ENCODE results near the gene TBXAS1. TPM values are rescaled to one million over a fixed set of nuclear protein-coding genes. Genes with fewer than 3 reads are reported as not detected.

The TBXAS1 gene
- total RNA-seq, 2 experiments from 2014 or later = 0.86 TPM; not detected in 1

DNA sequence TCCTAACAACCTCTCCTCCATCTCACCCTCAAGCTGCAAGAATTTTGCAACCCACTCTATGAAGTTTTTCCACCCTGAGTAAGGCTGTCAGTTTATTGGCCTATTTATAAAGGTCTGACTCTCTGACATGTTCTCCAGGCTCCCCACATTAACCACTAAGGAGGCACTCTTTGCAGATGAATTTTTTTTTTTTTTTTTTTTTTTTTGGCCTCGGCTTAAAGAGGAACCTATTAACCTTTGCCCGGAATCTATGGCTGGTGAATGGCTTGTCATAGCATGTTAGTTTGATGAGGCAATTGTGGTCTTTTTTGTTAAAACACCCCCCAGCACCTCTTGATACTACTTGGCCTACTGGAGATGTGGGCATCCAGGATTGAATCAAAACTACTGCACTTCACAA is 57.1 kb downstream of the TBXAS1 start:
- ChIA-PET POLR2A (interaction anchor here (0.6 kb wide), 1 partner anchor 688 kb away, joined by 3 read pairs; no protein-coding TSS in a partner anchor), CTCF (ENCODE audit: unreplicated experiment) (no interaction called here)
- H2AFZ ChIP-seq (ENCODE audit: low read length) = no peak overlapping the region
- H3K4me2 ChIP-seq (ENCODE audit: low read length) = no peak overlapping the region
- no peaks in the 10 kb centered on the region for H3K4me1 ChIP-seq (ENCODE audit: insufficient read depth, low read length, poor library complexity, severe bottlenecking)
- DNase-seq (ENCODE audit: low spot score) = no peak
- no peaks in the 10 kb centered on the region for H3K79me2 ChIP-seq (ENCODE audit: insufficient read depth, low read depth, low read length)
- TF ChIP-seq EZH2phosphoT487 (IDR thresholded peaks at IDR 0.05; ENCODE audit: borderline replicate concordance, low read depth, low read length) = no peak
- TF ChIP-seq, protein P1, sequence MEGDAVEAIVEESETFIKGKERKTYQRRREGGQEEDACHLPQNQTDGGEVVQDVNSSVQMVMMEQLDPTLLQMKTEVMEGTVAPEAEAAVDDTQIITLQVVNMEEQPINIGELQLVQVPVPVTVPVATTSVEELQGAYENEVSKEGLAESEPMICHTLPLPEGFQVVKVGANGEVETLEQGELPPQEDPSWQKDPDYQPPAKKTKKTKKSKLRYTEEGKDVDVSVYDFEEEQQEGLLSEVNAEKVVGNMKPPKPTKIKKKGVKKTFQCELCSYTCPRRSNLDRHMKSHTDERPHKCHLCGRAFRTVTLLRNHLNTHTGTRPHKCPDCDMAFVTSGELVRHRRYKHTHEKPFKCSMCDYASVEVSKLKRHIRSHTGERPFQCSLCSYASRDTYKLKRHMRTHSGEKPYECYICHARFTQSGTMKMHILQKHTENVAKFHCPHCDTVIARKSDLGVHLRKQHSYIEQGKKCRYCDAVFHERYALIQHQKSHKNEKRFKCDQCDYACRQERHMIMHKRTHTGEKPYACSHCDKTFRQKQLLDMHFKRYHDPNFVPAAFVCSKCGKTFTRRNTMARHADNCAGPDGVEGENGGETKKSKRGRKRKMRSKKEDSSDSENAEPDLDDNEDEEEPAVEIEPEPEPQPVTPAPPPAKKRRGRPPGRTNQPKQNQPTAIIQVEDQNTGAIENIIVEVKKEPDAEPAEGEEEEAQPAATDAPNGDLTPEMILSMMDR (conservative IDR thresholded peaks at IDR 0.05; ENCODE audit: low read length) = no peak
- no peaks in the 10 kb centered on the region for H3K36me3 ChIP-seq (ENCODE audit: insufficient read depth, low read length)
- H3K4me3 ChIP-seq (ENCODE audit: low read depth, low read length, poor library complexity, severe bottlenecking) = no peak overlapping the region
- intact Hi-C loops (cut with micrococcal nuclease; ENCODE audit: unreplicated experiment) = no loop called here
- H3K9me2 ChIP-seq (ENCODE audit: insufficient read depth, low read length) = no peaks in the 10 kb centered on the region
- no peaks in the 10 kb centered on the region for H3K9me3 ChIP-seq (ENCODE audit: low read length)
- BruUV-seq (replicated peaks) = no TSS peak
- no peaks in the 10 kb centered on the region for H4K20me1 ChIP-seq (ENCODE audit: insufficient read depth, low read length)
- H3K27ac ChIP-seq (ENCODE audit: low read depth, low read length, poor library complexity, severe bottlenecking) = no peak overlapping the region

DNA sequence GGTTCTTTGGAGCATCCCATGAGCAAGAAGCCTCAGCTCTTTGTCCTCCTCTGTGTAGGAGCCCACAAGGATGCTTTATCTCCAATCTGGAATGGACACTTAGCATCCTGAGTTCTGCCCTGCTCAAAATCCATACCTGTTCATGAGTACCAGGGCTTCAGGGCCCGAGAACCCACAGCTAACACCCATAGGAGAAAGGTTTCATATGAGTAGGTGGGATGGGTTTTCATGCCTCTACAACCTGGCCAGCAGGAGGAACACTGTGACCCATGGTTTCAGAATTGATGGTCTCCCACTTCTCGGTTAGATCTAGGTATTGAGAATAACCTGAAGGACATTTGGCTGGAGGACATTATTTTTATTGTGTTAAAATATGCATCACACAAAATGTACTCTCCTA is 57.8 kb downstream of the TBXAS1 start:
- H3K79me2 ChIP-seq (ENCODE audit: insufficient read depth, low read depth, low read length) = no peaks in the 10 kb centered on the region
- no peaks in the 10 kb centered on the region for H3K9me2 ChIP-seq (ENCODE audit: insufficient read depth, low read length)
- no peaks in the 10 kb centered on the region for H3K36me3 ChIP-seq (ENCODE audit: insufficient read depth, low read length)
- CTCF ChIA-PET (ENCODE audit: unreplicated experiment) = no interaction called here
- POLR2A ChIA-PET = interaction anchor here (0.7 kb wide), 1 partner anchor 100 kb away, joined by 3 read pairs; no protein-coding TSS in a partner anchor
- no TSS peak for BruUV-seq (replicated peaks)
- intact Hi-C loops (cut with micrococcal nuclease; ENCODE audit: unreplicated experiment) = no loop called here
- no peaks in the 10 kb centered on the region for H3K9me3 ChIP-seq (ENCODE audit: low read length)
- H3K4me1 ChIP-seq (ENCODE audit: insufficient read depth, low read length, poor library complexity, severe bottlenecking) = no peaks in the 10 kb centered on the region
- no peak overlapping the region for H3K27ac ChIP-seq (ENCODE audit: low read depth, low read length, poor library complexity, severe bottlenecking)
- no peak overlapping the region for H3K4me3 ChIP-seq (ENCODE audit: low read depth, low read length, poor library complexity, severe bottlenecking)
- H4K20me1 ChIP-seq (ENCODE audit: insufficient read depth, low read length) = no peaks in the 10 kb centered on the region
- DNase-seq (ENCODE audit: low spot score) = no peak
- TF ChIP-seq, protein P1 (conservative IDR thresholded peaks at IDR 0.05; ENCODE audit: low read length) = no peak
- TF ChIP-seq EZH2phosphoT487 (IDR thresholded peaks at IDR 0.05; ENCODE audit: borderline replicate concordance, low read depth, low read length) = no peak
- H3K4me2 ChIP-seq (ENCODE audit: low read length) = no peak overlapping the region
- H2AFZ ChIP-seq (ENCODE audit: low read length) = no peak overlapping the region

DNA sequence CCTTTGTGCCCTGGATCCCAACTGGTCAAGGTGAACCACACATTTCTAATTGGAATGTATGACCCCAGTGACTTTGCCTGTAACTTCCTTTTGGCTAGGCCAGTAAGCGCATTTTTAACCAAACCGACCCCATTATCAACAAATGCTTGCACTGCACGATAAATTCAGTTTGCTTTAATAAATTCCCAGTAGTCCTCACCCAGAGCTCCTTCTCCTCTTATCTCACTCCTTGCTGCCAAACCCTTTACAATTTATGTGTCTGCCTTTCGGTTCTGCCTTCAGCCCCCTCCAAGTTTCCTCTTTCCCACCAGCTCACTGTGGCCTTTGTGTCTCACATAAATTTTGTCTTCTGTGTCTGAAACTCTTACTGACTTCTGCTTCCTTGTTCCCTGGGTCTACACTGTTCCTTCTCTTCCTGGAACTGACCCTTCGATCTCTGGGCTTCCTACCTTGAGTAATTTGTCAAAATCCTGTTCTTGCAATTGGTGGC is 59.0 kb downstream of the TBXAS1 start:
- no peaks in the 10 kb centered on the region for H4K20me1 ChIP-seq (ENCODE audit: insufficient read depth, low read length)
- no peaks in the 10 kb centered on the region for H3K4me1 ChIP-seq (ENCODE audit: insufficient read depth, low read length, poor library complexity, severe bottlenecking)
- H3K79me2 ChIP-seq (ENCODE audit: insufficient read depth, low read depth, low read length) = no peaks in the 10 kb centered on the region
- no peak overlapping the region for H2AFZ ChIP-seq (ENCODE audit: low read length)
- H3K9me2 ChIP-seq (ENCODE audit: insufficient read depth, low read length) = no peaks in the 10 kb centered on the region
- BruUV-seq (replicated peaks) = no TSS peak
- TF ChIP-seq, protein P1 (conservative IDR thresholded peaks at IDR 0.05; ENCODE audit: low read length) = no peak
- TF ChIP-seq EZH2phosphoT487 (IDR thresholded peaks at IDR 0.05; ENCODE audit: borderline replicate concordance, low read depth, low read length) = no peak
- CTCF ChIA-PET (ENCODE audit: unreplicated experiment) = no interaction called here
- no peaks in the 10 kb centered on the region for H3K36me3 ChIP-seq (ENCODE audit: insufficient read depth, low read length)
- intact Hi-C loops (cut with micrococcal nuclease; ENCODE audit: unreplicated experiment) = no loop called here
- no peak overlapping the region for H3K27ac ChIP-seq (ENCODE audit: low read depth, low read length, poor library complexity, severe bottlenecking)
- H3K4me3 ChIP-seq (ENCODE audit: low read depth, low read length, poor library complexity, severe bottlenecking) = no peak overlapping the region
- no peak overlapping the region for H3K4me2 ChIP-seq (ENCODE audit: low read length)
- no peaks in the 10 kb centered on the region for H3K9me3 ChIP-seq (ENCODE audit: low read length)
- no peak for DNase-seq (ENCODE audit: low spot score)
- POLR2A ChIA-PET = interaction anchor here (0.7 kb wide), 1 partner anchor 891 kb away, joined by 3 read pairs; no protein-coding TSS in a partner anchor
